ENCODE data around the gene LRP6. TPM values are rescaled to one million over a fixed set of nuclear protein-coding genes. Genes with fewer than 3 reads are reported as not detected.

The LRP6 gene
- total and polyA plus RNA-seq, 10 of the 15 experiments (the other 5 are each of a cell fraction or from before 2014, with no cell fraction given): 1.5 to 14.9 (median 6.1) TPM

GRCh38 chr12:12265571-12266388, 1.1 kb downstream of the LRP6 start:
- ChIA-PET SMC1A (ENCODE audit: uncharacterized antibody, unreplicated experiment) (interaction anchor here (0.6 to 1.3 kb wide), 3 partner anchors 52 to 1230 kb away, joined by 3 read pairs; no protein-coding TSS in a partner anchor), CTCF (interaction anchor here (1.0 to 3.3 kb wide), 5 partner anchors 10 to 471 kb away, joined by 3 to 15 read pairs (median 4); partner anchors contain the start of gene BCL2L14), POLR2A (interaction anchor here (0.6 kb wide), 1 partner anchor 1892 kb away, joined by 4 read pairs; no protein-coding TSS in a partner anchor), RAD21 (ENCODE audit: unreplicated experiment) (interaction anchor here (0.7 to 1.5 kb wide), 3 partner anchors 8 to 104 kb away, joined by 3 read pairs; no protein-coding TSS in a partner anchor)
- no peak overlapping the region for H3K27ac ChIP-seq (ENCODE audit: control insufficient read depth, insufficient read depth)
- no peaks in the 10 kb centered on the region for H3K27me3 ChIP-seq (replicated peaks in 1 of 2; ENCODE audit: control insufficient read depth in 2 of 2, insufficient read depth in 2 of 2, low read length in 1 of 2)
- intact Hi-C loops (cut with micrococcal nuclease; ENCODE audit: unreplicated experiment) (loop anchor here (5.0 kb wide), 2 partner anchors 53 to 93 kb away; no protein-coding TSS in a partner anchor), in situ Hi-C loops (cut with MboI) (no loop called here)
- no peaks in the 10 kb centered on the region for H3K4me1 ChIP-seq (ENCODE audit: control insufficient read depth, insufficient read depth, low read length)
- peak overlapping the region; percentile 93 for H3K4me2 ChIP-seq (ENCODE audit: control insufficient read depth, insufficient read depth)
- no peaks in the 10 kb centered on the region for H3K9me3 ChIP-seq (replicated peaks; ENCODE audit: control insufficient read depth, insufficient read depth, low read length)
- 0% methylated on average over 25 of the region's 25 CpGs for WGBS (ENCODE audit: insufficient coverage, insufficient replicate concordance, low lambda C conversion rate, missing lambda C conversion rate)
- BruUV-seq (replicated peaks): TSS peak; percentile 64
- peak overlapping the region; percentile 57 for H3K9ac ChIP-seq (ENCODE audit: control insufficient read depth, insufficient read depth, low read length)
- peak; percentile 26 for ATAC-seq
- no peak for TF ChIP-seq CREM (IDR thresholded peaks at IDR 0.05; ENCODE audit: low read depth)
- no peak for TF ChIP-seq ZBTB4 (CRISPR knock-in tag; IDR thresholded peaks at IDR 0.05)
- 0 out of 2 replicates have a peak, but pooled peaks have one; percentile 29 for TF ChIP-seq ASH2L (IDR thresholded peaks at IDR 0.05; ENCODE audit: borderline replicate concordance, low read depth)
- peak; percentile 40 for TF ChIP-seq MEF2B (IDR thresholded peaks at IDR 0.05; ENCODE audit: partially characterized antibody, poor library complexity, severe bottlenecking)
- no peak for DNase-seq (ENCODE audit: low read depth, low spot score)
- FAIRE-seq: peak; percentile 83
- H3K36me3 ChIP-seq (ENCODE audit: control insufficient read depth in 2 of 2, insufficient read depth in 2 of 2, low read length in 1 of 2): no peaks in the 10 kb centered on the region
- H4K20me1 ChIP-seq (ENCODE audit: control insufficient read depth, insufficient read depth): no peaks in the 10 kb centered on the region
- peak overlapping the region; percentile 19 for H2AFZ ChIP-seq (ENCODE audit: control insufficient read depth, low read depth, low read length)
- peak overlapping the region; percentile 92 for H3K4me3 ChIP-seq
- H3K79me2 ChIP-seq (ENCODE audit: control insufficient read depth, insufficient read depth, low read length): peaks cover 10% of the 10 kb centered on the region

All from GM12878 (cell line).